HCT116 (cell line): Measurements from ENCODE around the gene PCDH9.

Experiments used
- CTCF ChIP-seq, 3 experiments: fragments of 200-600 bp in 1 of 3; sonication (generic) in 1 of 3; IDR thresholded peaks in 2 of 3; conservative IDR thresholded peaks in 1 of 3; 2 replicates each; pipeline ENCODE4 v1.5.1; 2012 to 2017; ENCODE audit warnings: low read depth in 2 of 3, low read length in 2 of 3, antibody characterized with exemption in 1 of 3, borderline replicate concordance in 1 of 3, control low read depth in 1 of 3, mild to moderate bottlenecking in 1 of 3, mixed read lengths in 1 of 3, mixed run types in 1 of 3, moderate library complexity in 1 of 3; ENCODE audit not compliant: insufficient read depth in 1 of 3
- EZH2 ChIP-seq: fragments of 200-600 bp; sonication (generic); IDR thresholded peaks from 2 replicates; pipeline ENCODE4 v1.6.1; 2017; ENCODE audit warnings: antibody characterized with exemption, mixed run types
- EZH2phosphoT487 ChIP-seq: fragments of 200-600 bp; IDR thresholded peaks from 2 replicates; pipeline ENCODE4 v1.6.1; 2018; ENCODE audit warnings: antibody characterized with exemption, borderline replicate concordance
- POLR2A ChIP-seq: IDR thresholded peaks from 2 replicates; pipeline ENCODE4 v1.7.0; 2011; ENCODE audit warnings: borderline replicate concordance; ENCODE audit not compliant: insufficient read depth, insufficient read length; ENCODE audit errors: extremely low read depth
- POLR2AphosphoS5 ChIP-seq: IDR thresholded peaks from 2 replicates; pipeline ENCODE4 v1.6.1; 2011; ENCODE audit warnings: mild to moderate bottlenecking, low read depth, low read length, moderate library complexity
- TCF7L2 ChIP-seq: IDR thresholded peaks from 2 replicates; pipeline ENCODE4 v1.7.0; 2011; ENCODE audit warnings: borderline replicate concordance, inconsistent platforms; ENCODE audit not compliant: insufficient read depth, insufficient read length; ENCODE audit errors: extremely low read depth
- YY1 ChIP-seq: IDR thresholded peaks from 2 replicates; pipeline ENCODE4 v1.6.1; 2011; ENCODE audit warnings: low read length, low read depth, moderate library complexity, mild to moderate bottlenecking; ENCODE audit not compliant: insufficient replicate concordance; ENCODE audit errors: extremely low read depth

- TF ChIP-seq CTCF (IDR thresholded peaks at IDR 0.05 in 2 of 3, conservative IDR thresholded peaks at IDR 0.05 in 1 of 3; ENCODE audit: borderline replicate concordance in 1 of 3, insufficient read depth in 1 of 3, low read depth in 2 of 3, low read length in 2 of 3) (no peak), TCF7L2 (no peak), POLR2AphosphoS5 (no peak), EZH2 (no peak), EZH2phosphoT487 (no peak), YY1 (no peak), POLR2A (no peak)
Observed at GRCh38 chr13:66440938-66441337, 789.2 kb downstream of the PCDH9 start.
